ENCODE results near the gene CDH8.

DNA sequence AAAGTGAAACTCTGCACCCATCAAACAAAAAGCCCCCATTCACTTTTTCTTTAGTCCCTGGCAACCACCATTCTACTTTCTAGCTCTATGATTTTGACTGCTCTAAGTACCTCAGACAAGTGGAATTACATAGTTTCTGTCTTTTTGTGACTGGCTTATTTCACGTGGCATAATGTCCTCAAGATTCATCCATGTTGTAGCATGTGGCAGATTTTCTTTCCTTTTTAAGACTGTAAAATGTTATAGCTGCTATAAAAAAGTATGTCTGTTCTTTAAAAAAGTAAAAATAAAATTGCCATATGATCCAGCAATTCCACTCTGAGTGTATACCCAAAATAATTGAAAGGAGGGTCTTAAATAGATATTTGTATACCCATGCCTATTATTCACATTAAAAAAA is 429.7 kb downstream of the CDH8 start:
- TF ChIP-seq, protein P1, sequence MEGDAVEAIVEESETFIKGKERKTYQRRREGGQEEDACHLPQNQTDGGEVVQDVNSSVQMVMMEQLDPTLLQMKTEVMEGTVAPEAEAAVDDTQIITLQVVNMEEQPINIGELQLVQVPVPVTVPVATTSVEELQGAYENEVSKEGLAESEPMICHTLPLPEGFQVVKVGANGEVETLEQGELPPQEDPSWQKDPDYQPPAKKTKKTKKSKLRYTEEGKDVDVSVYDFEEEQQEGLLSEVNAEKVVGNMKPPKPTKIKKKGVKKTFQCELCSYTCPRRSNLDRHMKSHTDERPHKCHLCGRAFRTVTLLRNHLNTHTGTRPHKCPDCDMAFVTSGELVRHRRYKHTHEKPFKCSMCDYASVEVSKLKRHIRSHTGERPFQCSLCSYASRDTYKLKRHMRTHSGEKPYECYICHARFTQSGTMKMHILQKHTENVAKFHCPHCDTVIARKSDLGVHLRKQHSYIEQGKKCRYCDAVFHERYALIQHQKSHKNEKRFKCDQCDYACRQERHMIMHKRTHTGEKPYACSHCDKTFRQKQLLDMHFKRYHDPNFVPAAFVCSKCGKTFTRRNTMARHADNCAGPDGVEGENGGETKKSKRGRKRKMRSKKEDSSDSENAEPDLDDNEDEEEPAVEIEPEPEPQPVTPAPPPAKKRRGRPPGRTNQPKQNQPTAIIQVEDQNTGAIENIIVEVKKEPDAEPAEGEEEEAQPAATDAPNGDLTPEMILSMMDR (IDR thresholded peaks at IDR 0.05; ENCODE audit: extremely low read depth in 1 of 2, insufficient read depth in 1 of 2, low read depth in 1 of 2, low read length in 2 of 2): no peak
- TF ChIP-seq POLR2A (IDR thresholded peaks at IDR 0.05; ENCODE audit: low read depth, low read length) (no peak), EZH2 (IDR thresholded peaks at IDR 0.05; ENCODE audit: borderline replicate concordance, low read depth, low read length, severe bottlenecking) (no peak), JUN (IDR thresholded peaks at IDR 0.05; ENCODE audit: borderline replicate concordance, insufficient read depth, insufficient read length, low read depth) (no peak), POLR2AphosphoS5 (IDR thresholded peaks at IDR 0.05; ENCODE audit: insufficient read depth, low read depth, low read length) (no peak), GATA2 (IDR thresholded peaks at IDR 0.05; ENCODE audit: insufficient read depth, insufficient read length, low read depth, low read length) (no peak), MYC (IDR thresholded peaks at IDR 0.05; ENCODE audit: low read depth, low read length) (no peak), FOS (IDR thresholded peaks at IDR 0.05; ENCODE audit: borderline replicate concordance, insufficient read depth, low read length) (no peak)
- TF ChIP-seq, protein P2, sequence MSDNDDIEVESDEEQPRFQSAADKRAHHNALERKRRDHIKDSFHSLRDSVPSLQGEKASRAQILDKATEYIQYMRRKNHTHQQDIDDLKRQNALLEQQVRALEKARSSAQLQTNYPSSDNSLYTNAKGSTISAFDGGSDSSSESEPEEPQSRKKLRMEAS (IDR thresholded peaks at IDR 0.05; ENCODE audit: insufficient read depth, insufficient read length): no peak
